ENCODE results near the gene ZFAND3. TPM values are rescaled to one million over a fixed set of nuclear protein-coding genes. Genes with fewer than 3 reads are reported as not detected.
A peak's percentile ranks its signal among the peaks of the same experiment; 100 is the strongest.

ZFAND3 gene
- polyA plus RNA-seq, 1 of the 3 experiments (the other 2 are of a cell fraction): 16.7 TPM

DNA sequence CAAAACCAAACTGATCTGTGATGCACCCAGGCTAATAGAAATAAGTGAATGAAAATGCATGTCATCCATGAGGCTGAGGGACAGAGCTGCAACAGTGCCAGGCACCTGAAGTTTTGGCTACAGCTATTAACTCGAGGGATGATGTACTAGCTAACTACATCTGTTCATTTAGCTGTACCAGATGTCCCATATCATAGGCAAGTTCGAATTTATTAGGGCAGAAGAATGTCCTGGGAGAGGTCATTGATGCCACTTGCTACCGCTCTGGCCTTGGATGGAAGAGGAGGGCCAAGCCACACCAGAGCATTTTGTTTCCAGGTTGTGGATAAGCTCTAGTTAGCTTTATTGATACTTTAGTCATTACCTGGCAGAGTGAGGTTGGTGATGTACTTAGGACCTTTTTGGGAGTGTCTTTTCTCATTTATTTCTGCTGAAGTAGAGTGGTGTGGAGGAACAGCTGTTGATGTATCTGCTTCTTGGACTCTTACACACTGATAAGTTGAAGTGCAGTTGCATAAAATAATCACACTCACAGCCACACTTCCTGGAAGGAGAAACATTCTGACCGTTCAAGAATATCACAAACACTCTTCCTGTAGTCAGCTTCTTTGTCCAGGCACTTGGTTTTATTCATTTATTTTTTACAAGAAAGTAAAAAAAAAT, 8.2 kb downstream of the ZFAND3 start:
- ChIA-PET CTCF (interaction anchor here (0.8 to 1.5 kb wide), 6 partner anchors 18 to 666 kb away, joined by 3 to 5 read pairs (median 4); no protein-coding TSS in a partner anchor), POLR2A (no interaction called here)
- H3K27ac ChIP-seq (ENCODE audit: low read depth in 2 of 2, low read length in 1 of 2): 0 out of 4 replicates have a peak overlapping the region, but pooled peaks of 1 of the 2 experiments have one; percentile 36
- no peaks in the 10 kb centered on the region for H3F3A ChIP-seq (replicated peaks; ENCODE audit: insufficient read depth)
- no peak overlapping the region for H3K4me3 ChIP-seq (ENCODE audit: low read depth in 2 of 2, low read length in 1 of 2)
- no peak overlapping the region for H3K9ac ChIP-seq
- H3K79me2 ChIP-seq (ENCODE audit: insufficient read depth): peaks cover 100% of the 10 kb centered on the region
- peaks cover 100% of the 10 kb centered on the region for H4K20me1 ChIP-seq (ENCODE audit: insufficient read depth)
- H3K36me3 ChIP-seq (replicated peaks in 1 of 2; ENCODE audit: control insufficient read depth in 1 of 2, insufficient read depth in 2 of 2, low read length in 1 of 2): peaks cover 2 to 5% of the 10 kb centered on the region in 2 experiments
- peak; percentile 55 for DNase-seq
- peaks cover 11 to 22% of the 10 kb centered on the region in 2 experiments; a peak in 3 of 4 replicates for H3K4me1 ChIP-seq (ENCODE audit: control insufficient read depth in 1 of 2, insufficient read depth in 2 of 2, low read depth in 1 of 2, low read length in 1 of 2)
- H3K4me2 ChIP-seq: no peak overlapping the region
- no peaks in the 10 kb centered on the region for H3K9me2 ChIP-seq
- H3K9me3 ChIP-seq: no peaks in the 10 kb centered on the region
- WGBS (ENCODE audit: low lambda C conversion rate): 41% methylated on average over 4 of the region's 4 CpGs
- no peak for TF ChIP-seq CHD2 (IDR thresholded peaks at IDR 0.05; ENCODE audit: low read length, partially characterized antibody)
- TF ChIP-seq TEAD4 (IDR thresholded peaks at IDR 0.05; ENCODE audit: borderline replicate concordance, insufficient read depth): no peak
- TF ChIP-seq, protein P1, sequence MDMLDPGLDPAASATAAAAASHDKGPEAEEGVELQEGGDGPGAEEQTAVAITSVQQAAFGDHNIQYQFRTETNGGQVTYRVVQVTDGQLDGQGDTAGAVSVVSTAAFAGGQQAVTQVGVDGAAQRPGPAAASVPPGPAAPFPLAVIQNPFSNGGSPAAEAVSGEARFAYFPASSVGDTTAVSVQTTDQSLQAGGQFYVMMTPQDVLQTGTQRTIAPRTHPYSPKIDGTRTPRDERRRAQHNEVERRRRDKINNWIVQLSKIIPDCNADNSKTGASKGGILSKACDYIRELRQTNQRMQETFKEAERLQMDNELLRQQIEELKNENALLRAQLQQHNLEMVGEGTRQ (IDR thresholded peaks at IDR 0.05; ENCODE audit: borderline replicate concordance, low read depth, low read length): no peak
- TF ChIP-seq NRF1 (IDR thresholded peaks at IDR 0.05; ENCODE audit: low read depth, low read length): no peak
- peak; percentile 71; the same call in 1 of the 2 replicates for TF ChIP-seq RCOR1 (IDR thresholded peaks at IDR 0.05; ENCODE audit: low read length)
- no peak for TF ChIP-seq EZH2phosphoT487 (IDR thresholded peaks at IDR 0.05; ENCODE audit: borderline replicate concordance, low read depth)
- TF ChIP-seq CTCF (IDR thresholded peaks at IDR 0.05): no peak
- no peak for TF ChIP-seq POLR2AphosphoS5 (IDR thresholded peaks at IDR 0.05; ENCODE audit: low read depth, low read length)
- H3K27me3 ChIP-seq (ENCODE audit: insufficient read depth): no peaks in the 10 kb centered on the region
- no peak overlapping the region for H2AFZ ChIP-seq (ENCODE audit: low read depth)

DNA sequence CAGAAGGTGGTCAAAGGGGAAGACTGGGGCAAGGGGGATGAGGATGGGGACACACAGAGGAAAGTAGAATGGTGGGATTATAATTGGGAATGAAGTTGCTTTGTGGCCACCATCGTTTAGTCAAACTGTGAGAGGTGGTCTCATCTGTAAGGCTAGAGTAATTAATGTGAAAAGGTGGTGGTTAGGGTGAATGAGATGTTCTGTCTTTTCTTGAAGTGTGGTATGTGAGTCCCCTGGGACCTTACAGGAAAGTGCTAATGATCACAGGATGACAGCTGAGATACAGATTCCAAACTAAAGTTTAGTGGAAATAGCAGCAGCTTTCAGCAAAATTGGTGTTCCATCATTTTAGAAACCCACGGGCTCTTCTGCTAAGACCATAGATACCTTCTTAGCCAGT, 10.7 kb downstream of the ZFAND3 start:
- Histone ChIP-seq H3K4me3 (ENCODE audit: low read depth in 2 of 2, low read length in 1 of 2) (no peak overlapping the region), H3K79me2 (ENCODE audit: insufficient read depth) (peaks cover 100% of the 10 kb centered on the region), H2AFZ (ENCODE audit: low read depth) (no peak overlapping the region), H3K9me3 (peaks cover 4% of the 10 kb centered on the region; the same call in 1 of the 2 replicates), H3K36me3 (replicated peaks in 1 of 2; ENCODE audit: control insufficient read depth in 1 of 2, insufficient read depth in 2 of 2, low read length in 1 of 2) (peaks cover 0 to 24% of the 10 kb centered on the region in 2 experiments), H3K27me3 (ENCODE audit: insufficient read depth) (no peaks in the 10 kb centered on the region), H3K4me1 (ENCODE audit: control insufficient read depth in 1 of 2, insufficient read depth in 2 of 2, low read depth in 1 of 2, low read length in 1 of 2) (peaks cover 0 to 14% of the 10 kb centered on the region in 2 experiments; a peak in 3 of 4 replicates), H3K4me2 (no peak overlapping the region), H4K20me1 (ENCODE audit: insufficient read depth) (peaks cover 99% of the 10 kb centered on the region), H3K27ac (ENCODE audit: low read depth in 2 of 2, low read length in 1 of 2) (no peak overlapping the region), H3K9ac (no peak overlapping the region), H3F3A (replicated peaks; ENCODE audit: insufficient read depth) (no peaks in the 10 kb centered on the region), H3K9me2 (no peaks in the 10 kb centered on the region)
- DNase-seq: no peak
- CTCF ChIA-PET: no interaction called here
- POLR2A ChIA-PET: interaction anchor here (0.5 kb wide), 1 partner anchor 10 kb away, joined by 3 read pairs; no protein-coding TSS in a partner anchor
- TF ChIP-seq, protein P2, sequence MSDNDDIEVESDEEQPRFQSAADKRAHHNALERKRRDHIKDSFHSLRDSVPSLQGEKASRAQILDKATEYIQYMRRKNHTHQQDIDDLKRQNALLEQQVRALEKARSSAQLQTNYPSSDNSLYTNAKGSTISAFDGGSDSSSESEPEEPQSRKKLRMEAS (IDR thresholded peaks at IDR 0.05; ENCODE audit: low read depth): no peak
- no peak for TF ChIP-seq TEAD4 (IDR thresholded peaks at IDR 0.05; ENCODE audit: borderline replicate concordance, insufficient read depth)
- TF ChIP-seq MEF2A (IDR thresholded peaks at IDR 0.05; ENCODE audit: borderline replicate concordance, low read depth): no peak
- no peak for TF ChIP-seq YY1 (IDR thresholded peaks at IDR 0.05; ENCODE audit: low read depth)
- TF ChIP-seq USF1 (IDR thresholded peaks at IDR 0.05; ENCODE audit: borderline replicate concordance, low read depth): no peak
- TF ChIP-seq RXRA (IDR thresholded peaks at IDR 0.05; ENCODE audit: borderline replicate concordance, low read depth): no peak
- TF ChIP-seq NFIC (IDR thresholded peaks at IDR 0.05; ENCODE audit: borderline replicate concordance): no peak
- TF ChIP-seq EZH2phosphoT487 (IDR thresholded peaks at IDR 0.05; ENCODE audit: borderline replicate concordance, low read depth): no peak
- 88% methylated on average over 2 of the region's 2 CpGs for WGBS (ENCODE audit: low lambda C conversion rate)

Data from SK-N-SH (cell line).